Dermis microvascular lymphatic vessel endothelial cell (primary cell): Measurements from ENCODE around the gene HMX1. TPM values are rescaled to one million over a fixed set of nuclear protein-coding genes. Genes with fewer than 3 reads are reported as not detected.

Experiments used
- DNase-seq, 2 donors: peaks; one replicate each; pipeline versions ENCODE4 v3.0.0 to v3.0.0-alpha.2; 2010; ENCODE audit warnings: low read depth in 2 of 2
- total RNA-seq: library from RNA; depleted of rRNA; stranded (reverse); fragments of >200 nt; gene quantifications from 2 replicates; pipeline ENCODE4 v1.2.1, GENCODE V29; 2014

The HMX1 gene
- total RNA-seq, 1 donor from 2014 or later = not detected

- no peak for DNase-seq
Observed at GRCh38 chr4:8820178-8821102, 51.2 kb downstream of the HMX1 start.

- no peak for DNase-seq
Observed at GRCh38 chr4:8819473-8820177, 52.0 kb downstream of the HMX1 start.

- DNase-seq = no peak
Observed at GRCh38 chr4:8819019-8819418, 52.6 kb downstream of the HMX1 start.

DNA sequence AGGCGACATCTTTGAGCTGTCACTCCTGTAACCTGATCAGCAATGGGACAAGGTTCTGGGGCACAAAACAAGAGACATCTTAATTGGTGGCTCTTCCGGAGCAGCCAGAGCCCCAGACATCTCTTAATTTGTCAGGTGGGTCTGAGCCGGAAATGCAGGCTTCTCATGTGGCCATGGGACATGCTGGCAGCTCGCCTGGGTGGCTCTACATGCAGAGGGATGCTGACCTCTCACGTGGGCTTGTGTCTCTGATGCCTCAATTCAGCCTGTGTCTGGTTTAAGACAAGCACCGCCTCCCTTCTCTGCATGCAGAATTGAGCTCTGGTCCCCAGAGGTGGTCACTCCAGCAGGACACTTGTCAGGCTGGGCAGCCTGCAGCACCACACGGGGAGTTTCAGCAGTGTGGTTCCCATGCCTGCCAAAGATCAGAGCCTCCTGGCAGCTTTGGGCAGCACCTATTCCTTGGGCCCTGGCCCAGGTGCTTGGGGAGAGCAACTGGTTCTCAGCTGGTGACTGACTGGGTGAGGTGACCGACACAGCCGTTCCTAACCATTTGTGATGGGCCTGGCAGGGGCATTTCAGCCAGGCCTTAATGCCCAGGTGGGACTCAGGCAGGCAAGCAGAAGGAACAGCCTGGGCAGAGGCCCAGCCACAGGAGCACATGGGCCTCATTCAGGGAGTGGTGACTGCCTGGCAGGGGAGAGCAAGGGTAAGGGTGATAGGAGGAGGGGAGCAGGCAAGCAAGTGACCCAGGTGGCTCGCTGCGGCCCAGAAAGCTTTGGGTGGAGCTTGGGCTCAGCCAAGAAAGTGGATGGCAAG lies 53.4 kb downstream of the HMX1 start:
- no peak for DNase-seq

GRCh38 chr4:8817813-8818062 lies 53.9 kb downstream of the HMX1 start:
- no peak for DNase-seq

GRCh38 chr4:8817096-8817812 lies 54.4 kb downstream of the HMX1 start:
- no peak for DNase-seq
